Stomach (tissue), 9 donors: ENCODE data around the gene ITGA3. TPM values are rescaled to one million over a fixed set of nuclear protein-coding genes. Genes with fewer than 3 reads are reported as not detected.

ENCODE experiments used
- DNase-seq, 2 donors: peaks; one replicate each; pipeline versions ENCODE4 v3.0.0 to v3.0.0-alpha.2; 2013 to 2019
- H3K27ac ChIP-seq, 5 donors: fragments of 200-600 bp in 4 of 5; sonication (generic) in 4 of 5; one replicate each; pipeline ENCODE4 v1.5.1; 2013 to 2019; ENCODE audit warnings: mild to moderate bottlenecking in 1 of 5, moderate library complexity in 1 of 5
- H3K27me3 ChIP-seq, 3 donors: fragments of 200-600 bp; sonication (generic); one replicate each; pipeline ENCODE4 v1.5.1; 2017 to 2019; ENCODE audit warnings: mixed run types in 1 of 3
- H3K36me3 ChIP-seq, 4 donors: fragments of 200-600 bp; sonication (generic); 1 replicate in 3 of 4; 2 replicates in 1 of 4; pipeline ENCODE4 v1.5.1; 2016 to 2019
- H3K4me1 ChIP-seq, 4 donors: fragments of 200-600 bp; sonication (generic); one replicate each; pipeline ENCODE4 v1.5.1; 2016 to 2019
- H3K4me3 ChIP-seq, 4 donors: fragments of 200-600 bp; sonication (generic) in 3 of 4; one replicate each; pipeline ENCODE4 v1.5.1; 2016 to 2019; ENCODE audit warnings: mild to moderate bottlenecking in 1 of 4
- H3K9me3 ChIP-seq, 4 donors: fragments of 200-600 bp; sonication (generic); one replicate each; pipeline ENCODE4 v1.5.1; 2016 to 2019
- CTCF ChIP-seq, 7 experiments: fragments of 450-650 bp in 4 of 7; fragments of 200-600 bp in 3 of 7; sonication (generic) in 3 of 7; IDR thresholded peaks; one replicate each; pipeline ENCODE4 v1.5.1; 2016 to 2019; ENCODE audit warnings: antibody characterized with exemption in 7 of 7, control low read depth in 2 of 7, mild to moderate bottlenecking in 1 of 7
- EP300 ChIP-seq: sonication (generic); formaldehyde crosslinking; IDR thresholded peaks from one replicate; pipeline ENCODE4 v1.6.1; 2017; ENCODE audit warnings: antibody characterized with exemption
- POLR2A ChIP-seq, 4 donors: fragments of 450-650 bp; IDR thresholded peaks; one replicate each; pipeline ENCODE4 v1.6.1; 2016; ENCODE audit warnings: antibody characterized with exemption in 4 of 4, control low read depth in 2 of 4, mild to moderate bottlenecking in 1 of 4, moderate library complexity in 1 of 4
- POLR2AphosphoS5 ChIP-seq, 3 donors: sonication (generic); formaldehyde crosslinking; IDR thresholded peaks; one replicate each; pipeline ENCODE4 v1.6.1; 2016; ENCODE audit warnings: antibody characterized with exemption in 3 of 3
- WGBS, 5 donors: extraction: QIAGEN DNeasy Blood & Tissue Kit in 3 of 5; methylation state at CpG; one replicate each; pipeline versions ENCODE4 v1.1.5 to v1.1.7; 2013 to 2018; 5-methylcytosine and 5-hydroxymethylcytosine counted together
- intact Hi-C: fragments of 100-400 bp; cut with DNase I; formaldehyde crosslinking; loops from one replicate; pipeline ENCODE4 v1.15.1; 2023; ENCODE audit warnings: low total_unique reads
- polyA plus RNA-seq, 3 donors: library from polyadenylated mRNA; stranded (reverse); fragments of 200-250 nt; gene quantifications; one replicate each; pipeline ENCODE4 v1.2.3, GENCODE V29; 2013
- total RNA-seq, 5 donors: library from RNA; depleted of rRNA; stranded (reverse); fragments of >200 nt; gene quantifications; one replicate each; pipeline versions ENCODE4 v1.1.0 to v1.2.3, GENCODE V29; 2014 to 2016
- donor health status: healthy with polysubstance abuse.
- donor health status: Bipolar disorder and iron deficiency.
- donor health status: healthy.

The ITGA3 gene
- total and polyA plus RNA-seq, 8 donors = 6.9 to 698 (median 73.9) TPM

DNA sequence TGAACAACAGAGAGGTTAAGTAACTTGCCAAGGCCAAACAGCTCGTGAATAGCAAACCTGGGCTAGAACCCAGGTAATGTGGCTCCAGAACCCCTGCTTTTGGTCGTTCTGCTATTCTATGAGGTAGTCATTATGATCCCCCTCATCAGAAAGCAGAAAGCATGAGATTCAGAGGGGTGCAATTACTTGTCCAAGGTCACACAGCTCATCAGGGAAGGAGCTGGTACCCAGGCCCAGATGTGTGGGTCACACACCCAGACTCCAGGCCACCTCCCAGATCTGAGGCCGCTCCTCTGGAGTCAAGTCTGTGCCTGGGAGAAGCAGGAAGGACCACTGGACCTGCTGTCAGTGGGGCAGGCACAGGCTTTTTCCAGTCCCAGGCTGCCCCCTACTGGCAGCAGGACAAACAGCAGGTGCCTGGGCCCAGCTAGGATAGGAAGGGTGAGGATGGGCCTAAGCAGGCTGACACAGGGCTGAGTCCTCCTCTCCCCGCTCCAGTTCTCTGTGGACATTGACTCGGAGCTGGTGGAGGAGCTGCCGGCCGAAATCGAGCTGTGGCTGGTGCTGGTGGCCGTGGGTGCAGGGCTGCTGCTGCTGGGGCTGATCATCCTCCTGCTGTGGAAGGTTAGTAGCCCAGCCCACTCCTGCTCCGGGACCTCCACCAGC lies 31.5 kb downstream of the ITGA3 start:
- no peak overlapping the region for H3K27ac ChIP-seq
- intact Hi-C loops = loop anchor here (2.0 kb wide), 1 partner anchor 61 kb away; no protein-coding TSS in a partner anchor
- H3K27me3 ChIP-seq = no peaks in the 10 kb centered on the region
- no peaks in the 10 kb centered on the region for H3K9me3 ChIP-seq
- no peaks in the 10 kb centered on the region for H3K4me1 ChIP-seq
- H3K4me3 ChIP-seq = no peak overlapping the region
- no peak for TF ChIP-seq POLR2A (IDR thresholded peaks at IDR 0.05)
- TF ChIP-seq EP300 = no peak
- peak in 6 of 7 experiments; percentile 13 to 98 (median 95) for TF ChIP-seq CTCF (IDR thresholded peaks at IDR 0.05)
- TF ChIP-seq POLR2AphosphoS5 (IDR thresholded peaks at IDR 0.05) = peak in 1 of 3 donors; percentile 63
- WGBS, 5 donors = 40 to 62% (median 48%) methylated on average over 10 of the region's 10 CpGs
- DNase-seq = peak; percentile 79 to 88
- H3K36me3 ChIP-seq = peaks cover 31 to 63% (median 52%) of the 10 kb centered on the region in 4 donors

DNA sequence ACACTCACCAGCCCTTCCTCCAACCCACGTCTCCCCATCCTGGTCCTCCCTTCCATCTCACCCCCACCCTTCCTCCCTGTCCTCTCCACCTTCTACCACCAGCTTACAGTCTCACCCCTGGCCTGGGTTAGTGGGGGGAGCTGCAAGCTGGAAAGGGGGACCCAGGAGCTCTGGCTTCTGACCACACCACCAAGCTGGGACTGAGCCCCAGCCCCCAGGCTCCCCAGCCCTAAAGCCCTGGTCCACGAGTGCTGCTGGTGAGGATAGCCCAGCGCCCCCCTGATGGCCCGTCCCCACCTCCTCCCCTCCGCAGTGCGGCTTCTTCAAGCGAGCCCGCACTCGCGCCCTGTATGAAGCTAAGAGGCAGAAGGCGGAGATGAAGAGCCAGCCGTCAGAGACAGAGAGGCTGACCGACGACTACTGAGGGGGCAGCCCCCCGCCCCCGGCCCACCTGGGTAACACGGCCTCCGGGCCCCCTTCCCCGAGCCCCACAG lies 32.0 kb downstream of the ITGA3 start:
- no peak overlapping the region for H3K27ac ChIP-seq
- H3K36me3 ChIP-seq = peaks cover 26 to 57% (median 46%) of the 10 kb centered on the region in 4 donors
- intact Hi-C loops = loop anchor here (2.0 kb wide), 1 partner anchor 61 kb away; no protein-coding TSS in a partner anchor
- no peak for TF ChIP-seq POLR2AphosphoS5 (IDR thresholded peaks at IDR 0.05)
- no peak for TF ChIP-seq CTCF (IDR thresholded peaks at IDR 0.05)
- no peak for TF ChIP-seq EP300
- no peak for TF ChIP-seq POLR2A (IDR thresholded peaks at IDR 0.05)
- H3K9me3 ChIP-seq = no peaks in the 10 kb centered on the region
- peak in 1 of 2 donors; percentile 15 for DNase-seq
- H3K4me1 ChIP-seq = no peaks in the 10 kb centered on the region
- H3K4me3 ChIP-seq = no peak overlapping the region
- WGBS, 5 donors = 88 to 93% (median 91%) methylated on average over 17 to 19 of the region's 19 CpGs
- H3K27me3 ChIP-seq = no peaks in the 10 kb centered on the region

DNA sequence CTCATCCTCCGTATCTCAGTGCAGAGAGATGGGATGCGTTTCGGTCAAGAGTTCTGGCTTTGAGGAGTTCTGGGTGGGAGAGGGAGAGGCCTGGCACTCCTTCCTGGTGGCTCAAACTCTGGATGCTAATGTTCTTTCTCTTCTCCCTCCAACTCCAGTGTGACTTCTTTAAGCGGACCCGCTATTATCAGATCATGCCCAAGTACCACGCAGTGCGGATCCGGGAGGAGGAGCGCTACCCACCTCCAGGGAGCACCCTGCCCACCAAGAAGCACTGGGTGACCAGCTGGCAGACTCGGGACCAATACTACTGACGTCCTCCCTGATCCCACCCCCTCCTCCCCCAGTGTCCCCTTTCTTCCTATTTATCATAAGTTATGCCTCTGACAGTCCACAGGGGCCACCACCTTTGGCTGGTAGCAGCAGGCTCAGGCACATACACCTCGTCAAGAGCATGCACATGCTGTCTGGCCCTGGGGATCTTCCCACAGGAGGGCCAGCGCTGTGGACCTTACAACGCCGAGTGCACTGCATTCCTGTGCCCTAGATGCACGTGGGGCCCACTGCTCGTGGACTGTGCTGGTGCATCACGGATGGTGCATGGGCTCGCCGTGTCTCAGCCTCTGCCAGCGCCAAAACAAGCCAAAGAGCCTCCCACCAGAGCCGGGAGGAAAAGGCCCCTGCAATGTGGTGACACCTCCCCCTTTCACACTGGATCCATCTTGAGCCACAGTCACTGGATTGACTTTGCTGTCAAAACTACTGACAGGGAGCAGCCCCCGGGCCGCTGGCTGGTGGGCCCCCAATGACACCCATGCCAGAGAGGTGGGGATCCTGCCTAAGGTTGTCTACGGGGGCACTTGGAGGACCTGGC lies 33.3 kb downstream of the ITGA3 start:
- no peak overlapping the region for H3K27ac ChIP-seq
- peak in 1 of 2 donors; percentile 5 for DNase-seq
- no peaks in the 10 kb centered on the region for H3K9me3 ChIP-seq
- no peak overlapping the region for H3K4me3 ChIP-seq
- peaks cover 0 to 4% (median 1%) of the 10 kb centered on the region in 4 donors for H3K4me1 ChIP-seq
- peaks cover 21 to 47% (median 41%) of the 10 kb centered on the region in 4 donors for H3K36me3 ChIP-seq
- 84 to 86% (median 85%) methylated on average over 23 to 25 of the region's 25 CpGs for WGBS, 5 donors
- no peaks in the 10 kb centered on the region for H3K27me3 ChIP-seq
- TF ChIP-seq POLR2AphosphoS5 (IDR thresholded peaks at IDR 0.05) = no peak
- no peak for TF ChIP-seq CTCF (IDR thresholded peaks at IDR 0.05)
- TF ChIP-seq POLR2A (IDR thresholded peaks at IDR 0.05) = no peak
- TF ChIP-seq EP300 = no peak
- intact Hi-C loops = no loop called here

GRCh38 chr17:50090071-50090470 lies 34.2 kb downstream of the ITGA3 start:
- TF ChIP-seq CTCF (IDR thresholded peaks at IDR 0.05) (no peak), EP300 (no peak), POLR2A (IDR thresholded peaks at IDR 0.05) (no peak), POLR2AphosphoS5 (IDR thresholded peaks at IDR 0.05) (no peak)
- Histone ChIP-seq H3K4me3 (no peak overlapping the region), H3K27ac (no peak overlapping the region), H3K4me1 (peaks cover 0 to 11% (median 2%) of the 10 kb centered on the region in 4 donors), H3K27me3 (no peaks in the 10 kb centered on the region), H3K36me3 (peaks cover 21 to 39% (median 34%) of the 10 kb centered on the region in 4 donors), H3K9me3 (no peaks in the 10 kb centered on the region)
- 72 to 83% (median 80%) methylated on average over 6 of the region's 6 CpGs for WGBS, 5 donors
- peak in 1 of 2 donors; percentile 10 for DNase-seq
- intact Hi-C loops = no loop called here
